NCI-H1417 treated with DMSO at 0.1 percent for 48 hours (cell line): ENCODE measurements around the gene BRINP2.

Source experiments
- DNase-seq: peaks from one replicate; lab custom pipeline; 2025; lab: John Stamatoyannopoulos, UW

BRINP2 gene

GRCh38 chr1:177223359-177223758 lies 52.6 kb downstream of the BRINP2 start:
- DNase-seq, result no peak

GRCh38 chr1:177227978-177228692 lies 57.4 kb downstream of the BRINP2 start:
- DNase-seq, result no peak

- DNase-seq, result no peak
Observed at GRCh38 chr1:177228693-177229065, 57.9 kb downstream of the BRINP2 start.

GRCh38 chr1:177229781-177230180 lies 59.0 kb downstream of the BRINP2 start:
- no peak for DNase-seq

- no peak for DNase-seq
Observed at GRCh38 chr1:177230228-177231016, 59.7 kb downstream of the BRINP2 start.

GRCh38 chr1:177235350-177235749 lies 64.6 kb downstream of the BRINP2 start:
- no peak for DNase-seq

- DNase-seq, result no peak
Observed at GRCh38 chr1:177236962-177237361, 66.2 kb downstream of the BRINP2 start.

DNA sequence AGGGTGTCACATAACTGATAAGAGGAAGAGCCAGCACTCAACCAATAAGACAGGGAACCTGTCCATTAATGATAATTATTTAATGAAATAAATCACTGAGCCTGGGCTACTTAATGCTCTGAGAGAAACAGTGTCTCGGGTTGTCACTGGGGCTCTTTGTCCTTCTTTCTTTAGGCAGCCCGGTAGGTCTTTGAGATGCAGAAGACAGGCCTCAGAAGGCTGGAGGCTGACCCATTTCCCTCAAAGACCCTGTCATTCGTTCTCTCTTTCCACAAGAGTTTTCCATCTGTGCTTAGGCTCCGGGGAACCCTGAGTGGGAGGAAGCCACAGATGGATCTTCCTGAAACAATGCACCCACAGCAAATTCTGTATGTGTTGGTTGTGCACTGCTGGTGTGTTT lies 68.2 kb downstream of the BRINP2 start:
- no peak for DNase-seq

- no peak for DNase-seq
Observed at GRCh38 chr1:177239792-177240191, 69.0 kb downstream of the BRINP2 start.

GRCh38 chr1:177243773-177244172 lies 73.0 kb downstream of the BRINP2 start:
- no peak for DNase-seq

GRCh38 chr1:177246710-177247580 lies 76.2 kb downstream of the BRINP2 start:
- no peak for DNase-seq

DNA sequence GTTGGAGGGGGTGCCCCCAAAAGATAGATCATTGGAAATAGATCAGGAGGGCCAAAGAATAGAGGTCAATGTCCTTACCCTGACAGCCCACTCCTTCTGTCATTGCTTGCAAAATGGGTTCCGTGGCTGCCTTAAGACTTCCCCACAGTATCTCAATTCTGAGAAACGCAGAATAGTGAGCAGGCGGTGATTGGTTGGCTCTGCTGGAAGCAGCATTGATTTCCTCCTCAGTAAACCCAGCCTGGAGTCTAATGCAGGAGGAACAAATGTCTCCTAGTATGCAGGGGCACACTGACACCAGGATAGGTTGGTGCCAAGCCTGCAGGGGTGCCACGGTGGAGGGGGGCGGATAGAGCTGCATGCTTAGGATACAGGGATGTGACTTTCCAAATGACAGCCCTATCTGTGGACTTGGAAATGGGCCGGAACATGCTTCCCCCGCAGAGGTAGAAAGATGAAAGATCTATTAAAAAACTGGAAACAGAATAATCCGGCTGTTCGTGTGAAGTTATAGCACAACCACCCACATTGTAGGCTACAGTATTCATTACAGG lies 76.9 kb downstream of the BRINP2 start:
- no peak for DNase-seq

- no peak for DNase-seq
Observed at GRCh38 chr1:177248258-177248657, 77.5 kb downstream of the BRINP2 start.

DNA sequence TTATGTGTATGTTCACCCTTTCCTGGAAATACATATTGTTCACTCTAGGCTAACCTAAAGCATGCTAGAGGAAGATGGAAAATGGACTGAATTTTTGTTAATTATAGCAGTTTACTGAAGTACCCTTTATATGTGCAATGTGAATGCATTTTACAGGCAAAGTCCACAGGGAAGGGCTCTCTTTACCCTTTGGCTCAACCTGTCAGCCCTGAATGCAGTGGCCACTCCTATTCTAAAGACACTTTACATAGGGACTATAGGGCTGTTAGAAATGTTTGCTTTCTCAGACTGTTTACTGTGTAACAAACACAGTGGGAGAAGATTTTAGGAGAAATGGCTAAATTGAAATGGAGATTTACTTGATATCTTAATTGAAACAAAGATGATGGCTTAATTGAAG lies 78.5 kb downstream of the BRINP2 start:
- no peak for DNase-seq

- no peak for DNase-seq
Observed at GRCh38 chr1:177252877-177253276, 82.1 kb downstream of the BRINP2 start.

DNA sequence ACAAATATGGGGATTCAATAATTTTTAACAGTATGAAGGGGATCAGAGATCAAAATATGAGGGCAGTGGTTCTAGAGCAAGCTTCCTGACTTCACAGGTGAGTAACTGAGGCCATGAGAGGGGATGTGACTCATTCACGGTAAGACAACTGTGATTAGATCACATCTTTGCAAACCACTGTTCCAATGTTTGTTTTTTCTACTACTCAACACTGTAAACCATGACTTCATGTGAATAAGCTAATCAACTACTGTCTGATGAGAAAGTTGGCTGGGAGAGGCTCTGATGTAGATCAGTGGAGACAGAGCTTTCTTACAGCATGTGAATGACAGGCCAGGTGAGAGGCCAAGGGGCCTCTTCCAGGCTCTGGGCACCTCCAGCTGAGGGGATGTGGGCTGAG lies 84.7 kb downstream of the BRINP2 start:
- DNase-seq, result no peak

- no peak for DNase-seq
Observed at GRCh38 chr1:177256153-177257075, 85.7 kb downstream of the BRINP2 start.

DNA sequence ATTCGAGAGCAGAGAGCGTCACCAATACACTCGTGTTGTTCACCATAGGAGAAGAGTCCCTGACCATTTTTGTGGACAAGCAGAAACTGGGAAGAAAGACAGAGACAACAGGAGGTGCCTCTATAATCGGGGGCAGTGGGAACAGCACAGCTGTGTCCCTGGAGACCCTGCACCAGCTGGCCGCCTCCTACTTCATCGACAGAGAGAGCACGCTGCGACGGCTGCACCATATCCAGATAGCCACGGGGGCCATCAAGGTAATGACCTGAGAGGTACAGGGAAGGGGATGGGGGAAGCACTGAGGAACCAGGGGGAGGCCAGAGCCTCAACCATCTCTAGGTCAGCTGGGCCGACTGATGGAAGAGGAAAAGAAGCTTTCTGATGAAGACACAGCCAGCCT lies 86.4 kb downstream of the BRINP2 start:
- no peak for DNase-seq

- DNase-seq, result no peak
Observed at GRCh38 chr1:177257576-177257975, 86.8 kb downstream of the BRINP2 start.

- DNase-seq, result no peak
Observed at GRCh38 chr1:177270863-177271262, 100.1 kb downstream of the BRINP2 start.

DNA sequence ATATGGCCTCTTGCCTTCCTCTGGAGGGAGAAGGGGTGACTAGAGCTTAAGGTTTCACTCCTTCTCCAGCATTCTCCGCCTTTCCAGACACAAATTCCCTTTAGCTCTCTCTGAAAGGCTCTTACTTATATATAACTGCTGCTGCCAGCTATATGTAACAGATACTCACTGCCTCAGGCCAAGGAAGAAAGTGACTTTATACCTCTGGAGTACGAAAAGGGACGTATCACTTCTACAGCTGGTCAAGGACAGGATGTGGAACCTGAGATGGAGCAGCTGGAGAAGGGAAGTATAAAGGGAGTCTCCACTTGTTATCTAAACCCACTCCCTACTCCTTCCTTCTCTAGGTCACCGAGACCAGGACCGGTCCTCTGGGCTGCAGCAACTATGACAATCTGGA lies 102.4 kb downstream of the BRINP2 start:
- DNase-seq, result no peak
